Transverse colon (tissue), 4 donors: ENCODE data around the gene ZC3H12C. TPM values are rescaled to one million over a fixed set of nuclear protein-coding genes. Genes with fewer than 3 reads are reported as not detected.

Source experiments
- DNase-seq: peaks from one replicate; pipeline ENCODE4 v3.0.0-alpha.2; 2019
- H3K27ac ChIP-seq, 4 donors: fragments of 200-600 bp; sonication (generic); 2 replicates each; pipeline ENCODE4 v1.5.1; 2016 to 2018; ENCODE audit warnings: inconsistent platforms in 4 of 4
- H3K27me3 ChIP-seq: fragments of 200-600 bp; sonication (generic); 2 replicates; pipeline ENCODE4 v1.5.1; 2017; ENCODE audit warnings: inconsistent platforms
- H3K36me3 ChIP-seq, 4 donors: fragments of 200-600 bp; sonication (generic); 2 replicates each; pipeline ENCODE4 v1.5.1; 2017 to 2019; ENCODE audit warnings: inconsistent platforms in 4 of 4
- H3K4me1 ChIP-seq, 4 donors: fragments of 200-600 bp; sonication (generic); 2 replicates each; pipeline ENCODE4 v1.5.1; 2017 to 2020; ENCODE audit warnings: inconsistent platforms in 4 of 4
- H3K4me3 ChIP-seq, 4 donors: fragments of 200-600 bp; sonication (generic); 1 replicate in 1 of 4; 2 replicates in 3 of 4; pipeline versions ENCODE4 v1.5.1 to v1.6.1; 2017 to 2019; ENCODE audit warnings: inconsistent platforms in 4 of 4
- H3K9me3 ChIP-seq, 2 donors: fragments of 200-600 bp; sonication (generic); 2 replicates each; pipeline ENCODE4 v1.5.1; 2017 to 2019; ENCODE audit warnings: inconsistent platforms in 2 of 2
- EP300 ChIP-seq: sonication (generic); formaldehyde crosslinking; IDR thresholded peaks from one replicate; pipeline ENCODE4 v1.6.1; 2017; ENCODE audit warnings: antibody characterized with exemption, low read depth
- POLR2A ChIP-seq: fragments of 450-650 bp; IDR thresholded peaks from one replicate; pipeline ENCODE4 v1.6.1; 2016; ENCODE audit warnings: antibody characterized with exemption, mild to moderate bottlenecking, moderate library complexity
- POLR2AphosphoS5 ChIP-seq, 3 donors: sonication (generic); formaldehyde crosslinking; IDR thresholded peaks; one replicate each; pipeline ENCODE4 v1.6.1; 2016; ENCODE audit warnings: antibody characterized with exemption in 3 of 3
- WGBS, 2 donors: methylation state at CpG; one replicate each; pipeline ENCODE4 v1.1.5; 2018; ENCODE audit warnings: low coverage in 1 of 2; 5-methylcytosine and 5-hydroxymethylcytosine counted together
- in situ Hi-C, 4 donors: fragments of 200-750 bp; cut with MboI; loops; one replicate each; pipeline versions ENCODE4 v1.15.0 to v1.15.1; 2017; ENCODE audit warnings: low sequenced_read_pairs in 3 of 4, low pct_ligation_motif_present in 1 of 4, low pct_unique_long_range_greater_than_20kb in 1 of 4
- intact Hi-C: fragments of 100-400 bp; cut with DNase I; formaldehyde crosslinking; loops from one replicate; pipeline ENCODE4 v1.15.1; 2023; ENCODE audit warnings: low total_unique reads
- total RNA-seq, 4 donors: library from RNA; depleted of rRNA; stranded (reverse); fragments of >200 nt; gene quantifications; one replicate each; pipeline ENCODE4 v1.1.0, GENCODE V29; 2016
- TF ChIP-seq, protein P1 (sequence below), 5 experiments: fragments of 200-600 bp in 3 of 5; fragments of 450-650 bp in 2 of 5; sonication (generic) in 3 of 5; IDR thresholded peaks; 1 replicate in 2 of 5; 2 replicates in 3 of 5; pipeline ENCODE4 v1.5.1; 2016 to 2017; ENCODE audit warnings: antibody characterized with exemption in 5 of 5, inconsistent platforms in 3 of 5, mild to moderate bottlenecking in 2 of 5, moderate library complexity in 1 of 5

The ZC3H12C gene
- total RNA-seq, 4 donors from 2014 or later = 6.4 to 21.2 (median 14.4) TPM

DNA sequence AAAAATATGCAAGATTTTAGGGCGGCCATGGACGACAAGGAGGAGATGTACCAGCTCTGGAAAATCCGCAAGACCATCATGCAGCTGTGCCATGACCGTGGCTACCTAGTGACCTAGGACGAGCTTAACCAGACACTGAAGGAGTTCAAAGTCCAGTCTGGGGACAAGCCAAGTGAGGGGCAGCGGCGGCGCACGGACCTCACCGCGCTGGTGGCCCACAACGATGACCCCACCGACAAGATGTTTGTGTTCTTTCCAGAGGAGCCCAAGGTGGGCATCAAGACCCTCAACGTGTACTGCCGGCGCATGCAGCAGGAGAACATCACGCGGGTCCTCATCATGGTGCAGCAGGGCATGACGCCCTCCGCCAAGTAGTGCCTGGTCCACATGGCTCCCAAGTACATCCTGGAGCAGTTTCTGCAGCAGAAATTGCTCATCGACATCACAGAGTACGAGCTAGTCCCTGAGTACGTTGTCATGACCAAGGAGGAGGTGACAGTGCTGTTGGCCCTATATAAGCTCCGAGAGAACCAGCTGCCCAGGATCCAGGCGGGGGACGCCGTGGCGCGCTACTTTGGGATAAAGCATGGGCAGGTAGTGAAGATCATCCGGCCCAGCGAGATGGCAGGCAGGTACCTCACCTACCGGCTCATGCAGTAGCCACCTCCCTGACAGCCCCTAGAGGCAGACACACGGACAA is 43.5 kb upstream of the ZC3H12C start:
- H3K4me3 ChIP-seq = no peak overlapping the region
- no peaks in the 10 kb centered on the region for H3K27me3 ChIP-seq
- TF ChIP-seq POLR2A (no peak), POLR2AphosphoS5 (IDR thresholded peaks at IDR 0.05) (no peak), EP300 (no peak)
- TF ChIP-seq, protein P1, sequence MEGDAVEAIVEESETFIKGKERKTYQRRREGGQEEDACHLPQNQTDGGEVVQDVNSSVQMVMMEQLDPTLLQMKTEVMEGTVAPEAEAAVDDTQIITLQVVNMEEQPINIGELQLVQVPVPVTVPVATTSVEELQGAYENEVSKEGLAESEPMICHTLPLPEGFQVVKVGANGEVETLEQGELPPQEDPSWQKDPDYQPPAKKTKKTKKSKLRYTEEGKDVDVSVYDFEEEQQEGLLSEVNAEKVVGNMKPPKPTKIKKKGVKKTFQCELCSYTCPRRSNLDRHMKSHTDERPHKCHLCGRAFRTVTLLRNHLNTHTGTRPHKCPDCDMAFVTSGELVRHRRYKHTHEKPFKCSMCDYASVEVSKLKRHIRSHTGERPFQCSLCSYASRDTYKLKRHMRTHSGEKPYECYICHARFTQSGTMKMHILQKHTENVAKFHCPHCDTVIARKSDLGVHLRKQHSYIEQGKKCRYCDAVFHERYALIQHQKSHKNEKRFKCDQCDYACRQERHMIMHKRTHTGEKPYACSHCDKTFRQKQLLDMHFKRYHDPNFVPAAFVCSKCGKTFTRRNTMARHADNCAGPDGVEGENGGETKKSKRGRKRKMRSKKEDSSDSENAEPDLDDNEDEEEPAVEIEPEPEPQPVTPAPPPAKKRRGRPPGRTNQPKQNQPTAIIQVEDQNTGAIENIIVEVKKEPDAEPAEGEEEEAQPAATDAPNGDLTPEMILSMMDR (IDR thresholded peaks at IDR 0.05) = no peak
- peaks cover 0 to 13% of the 10 kb centered on the region in 2 donors for H3K9me3 ChIP-seq
- in situ Hi-C loops (no loop called here), intact Hi-C loops (no loop called here)
- no peak overlapping the region for H3K27ac ChIP-seq
- DNase-seq = no peak
- WGBS, 2 donors = 88 to 97% methylated on average over 2 to 33 of the region's 33 CpGs
- H3K36me3 ChIP-seq = no peaks in the 10 kb centered on the region
- H3K4me1 ChIP-seq = peaks cover 0 to 7% (median 0%) of the 10 kb centered on the region in 4 donors

DNA sequence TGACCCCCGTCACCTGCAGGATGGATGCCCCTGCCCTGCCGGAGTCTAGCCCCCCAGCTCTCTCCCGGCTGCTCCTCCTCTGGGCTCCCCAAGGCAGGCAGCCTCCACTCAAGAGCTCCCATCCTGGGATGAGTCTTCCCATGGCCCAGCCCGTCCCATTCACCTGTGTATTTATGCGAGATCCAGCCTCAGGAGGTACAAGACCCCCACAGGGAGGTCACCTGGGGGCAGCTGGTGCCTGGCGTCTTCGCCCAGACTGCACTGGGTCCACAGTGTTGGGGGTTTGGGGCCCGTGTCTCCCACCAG is 43.0 kb upstream of the ZC3H12C start:
- Histone ChIP-seq H3K36me3 (no peaks in the 10 kb centered on the region), H3K27me3 (no peaks in the 10 kb centered on the region), H3K4me1 (peaks cover 0 to 7% (median 0%) of the 10 kb centered on the region in 4 donors), H3K4me3 (no peak overlapping the region), H3K27ac (no peak overlapping the region), H3K9me3 (peaks cover 0 to 13% of the 10 kb centered on the region in 2 donors)
- WGBS, 2 donors = 93% methylated on average over 8 of the region's 8 CpGs; no CpG with 5 or more reads in 1 of the 2 donors
- intact Hi-C loops (no loop called here), in situ Hi-C loops (no loop called here)
- DNase-seq = no peak
- TF ChIP-seq POLR2AphosphoS5 (IDR thresholded peaks at IDR 0.05) = no peak

DNA sequence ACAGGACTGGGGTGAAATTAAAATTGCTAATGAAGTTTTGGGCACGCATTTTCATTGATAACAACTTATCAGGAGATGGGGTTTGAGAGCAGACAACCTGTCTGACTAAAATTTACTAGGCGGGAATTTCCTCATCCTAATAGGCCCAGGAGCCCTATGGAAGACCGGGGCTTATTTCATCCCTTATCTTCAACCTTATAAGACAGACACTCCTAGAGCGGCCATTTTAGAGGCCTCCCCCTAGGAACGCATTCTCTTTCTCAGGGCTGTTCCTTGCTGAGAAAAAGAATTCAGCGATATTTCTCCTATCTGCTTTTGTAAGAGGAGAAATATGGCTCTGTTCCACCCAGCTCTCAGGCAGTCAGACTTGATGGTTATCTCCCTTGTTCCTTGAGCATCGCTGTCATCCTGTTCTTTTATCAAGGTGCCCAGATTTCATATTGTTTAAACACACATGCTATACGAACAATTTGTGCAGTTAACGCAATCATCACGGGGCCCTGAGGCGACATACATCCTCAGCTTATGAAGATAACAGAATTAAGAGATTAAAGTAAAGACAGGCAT is 39.3 kb upstream of the ZC3H12C start:
- no peak for TF ChIP-seq POLR2A
- no peak for TF ChIP-seq POLR2AphosphoS5 (IDR thresholded peaks at IDR 0.05)
- no peak for TF ChIP-seq EP300
- TF ChIP-seq, protein P1 (IDR thresholded peaks at IDR 0.05) = no peak
- H3K27me3 ChIP-seq = no peaks in the 10 kb centered on the region
- peaks cover 0 to 3% (median 0%) of the 10 kb centered on the region in 4 donors for H3K4me1 ChIP-seq
- peaks cover 0 to 13% of the 10 kb centered on the region in 2 donors for H3K9me3 ChIP-seq
- H3K27ac ChIP-seq = no peak overlapping the region
- H3K36me3 ChIP-seq = no peaks in the 10 kb centered on the region
- no peak for DNase-seq
- H3K4me3 ChIP-seq = no peak overlapping the region
- WGBS, 2 donors = 90 to 92% methylated on average over 7 to 11 of the region's 11 CpGs
- in situ Hi-C loops = no loop called here
- intact Hi-C loops = no loop called here

DNA sequence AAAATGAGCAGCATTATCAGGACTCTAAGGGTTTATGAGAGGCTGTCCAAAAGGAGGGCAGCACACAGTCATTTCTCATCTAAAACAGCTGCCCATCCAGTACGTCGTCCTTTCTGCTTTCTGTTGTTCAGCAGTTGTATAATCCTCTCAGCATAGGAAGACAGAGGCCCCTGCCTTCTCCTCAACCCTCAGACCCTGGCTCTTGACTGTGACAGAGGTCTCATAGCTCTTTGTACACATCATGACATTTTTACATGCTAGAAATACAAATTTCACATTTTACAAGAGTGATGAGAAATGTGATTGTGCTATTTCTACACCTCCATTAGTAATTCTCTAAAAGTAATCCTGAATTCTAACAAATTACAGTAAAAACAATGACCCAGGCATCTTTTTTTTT is 36.2 kb upstream of the ZC3H12C start:
- 56 to 60% methylated on average over 2 of the region's 2 CpGs for whole genome bisulfite sequencing, 2 donors
- TF ChIP-seq POLR2A = no peak
- TF ChIP-seq EP300 = no peak
- TF ChIP-seq, protein P1 (IDR thresholded peaks at IDR 0.05) = no peak
- no peak for TF ChIP-seq POLR2AphosphoS5 (IDR thresholded peaks at IDR 0.05)
- no peaks in the 10 kb centered on the region for H3K27me3 ChIP-seq
- no peak for DNase-seq
- H3K36me3 ChIP-seq = no peaks in the 10 kb centered on the region
- no peak overlapping the region for H3K4me3 ChIP-seq
- intact Hi-C loops = no loop called here
- H3K27ac ChIP-seq = no peak overlapping the region
- no peaks in the 10 kb centered on the region for H3K4me1 ChIP-seq
- in situ Hi-C loops = no loop called here
- H3K9me3 ChIP-seq = peaks cover 0 to 13% of the 10 kb centered on the region in 2 donors
